Measurements from ENCODE around the gene DLG2.

Gene DLG2

GRCh38 chr11:84930863-84931262 is 696.3 kb downstream of the DLG2 start:
- H3K9me3 ChIP-seq (replicated peaks; ENCODE audit: insufficient read depth, low read length) = no peaks in the 10 kb centered on the region
- no peaks in the 10 kb centered on the region for H3K36me3 ChIP-seq (replicated peaks; ENCODE audit: insufficient read depth, low read length)
- TF ChIP-seq EZH2 (optimal IDR thresholded peaks at IDR 0.05; ENCODE audit: low read depth, low read length) = no peak
- no peak for TF ChIP-seq CTCF (IDR thresholded peaks at IDR 0.05; ENCODE audit: low read length)
- TF ChIP-seq EZH2phosphoT487 (IDR thresholded peaks at IDR 0.05; ENCODE audit: low read length) = no peak
- H4K20me1 ChIP-seq (ENCODE audit: insufficient read depth, low read length) = no peaks in the 10 kb centered on the region
- no peak overlapping the region for H2AFZ ChIP-seq (ENCODE audit: low read length)
- H3K4me3 ChIP-seq (ENCODE audit: low read length) = no peak overlapping the region
- H3K9me2 ChIP-seq (replicated peaks; ENCODE audit: insufficient read depth, low read length) = no peaks in the 10 kb centered on the region
- no peaks in the 10 kb centered on the region for H3K79me2 ChIP-seq (ENCODE audit: low read length)
- H3K27me3 ChIP-seq (replicated peaks; ENCODE audit: insufficient read depth, low read length) = no peaks in the 10 kb centered on the region
- H3K9ac ChIP-seq (ENCODE audit: low read length) = no peak overlapping the region
- H3K4me1 ChIP-seq (ENCODE audit: low read length) = no peaks in the 10 kb centered on the region
- no peak overlapping the region for H3K27ac ChIP-seq (ENCODE audit: low read length)
- H3F3A ChIP-seq (ENCODE audit: insufficient read depth, low read length) = no peaks in the 10 kb centered on the region
- H3K4me2 ChIP-seq (ENCODE audit: low read depth, low read length) = no peak overlapping the region
- DNase-seq = no peak

- H3K4me1 ChIP-seq (ENCODE audit: low read length) = no peaks in the 10 kb centered on the region
- no peak overlapping the region for H3K4me2 ChIP-seq (ENCODE audit: low read depth, low read length)
- H3F3A ChIP-seq (ENCODE audit: insufficient read depth, low read length) = no peaks in the 10 kb centered on the region
- H3K27ac ChIP-seq (ENCODE audit: low read length) = no peak overlapping the region
- H3K36me3 ChIP-seq (replicated peaks; ENCODE audit: insufficient read depth, low read length) = no peaks in the 10 kb centered on the region
- H3K4me3 ChIP-seq (ENCODE audit: low read length) = no peak overlapping the region
- no peaks in the 10 kb centered on the region for H3K79me2 ChIP-seq (ENCODE audit: low read length)
- TF ChIP-seq EZH2 (optimal IDR thresholded peaks at IDR 0.05; ENCODE audit: low read depth, low read length) (no peak), CTCF (IDR thresholded peaks at IDR 0.05; ENCODE audit: low read length) (no peak), EZH2phosphoT487 (IDR thresholded peaks at IDR 0.05; ENCODE audit: low read length) (no peak)
- no peak for DNase-seq
- no peaks in the 10 kb centered on the region for H3K9me3 ChIP-seq (replicated peaks; ENCODE audit: insufficient read depth, low read length)
- no peaks in the 10 kb centered on the region for H4K20me1 ChIP-seq (ENCODE audit: insufficient read depth, low read length)
- H3K9ac ChIP-seq (ENCODE audit: low read length) = no peak overlapping the region
- H2AFZ ChIP-seq (ENCODE audit: low read length) = no peak overlapping the region
- H3K27me3 ChIP-seq (replicated peaks; ENCODE audit: insufficient read depth, low read length) = no peaks in the 10 kb centered on the region
- H3K9me2 ChIP-seq (replicated peaks; ENCODE audit: insufficient read depth, low read length) = no peaks in the 10 kb centered on the region
Measured at GRCh38 chr11:84929738-84930137, 697.4 kb downstream of the DLG2 start.

- TF ChIP-seq CTCF (IDR thresholded peaks at IDR 0.05; ENCODE audit: low read length) (no peak), EZH2 (optimal IDR thresholded peaks at IDR 0.05; ENCODE audit: low read depth, low read length) (no peak), EZH2phosphoT487 (IDR thresholded peaks at IDR 0.05; ENCODE audit: low read length) (no peak)
Measured at GRCh38 chr11:84924154-84924692, 702.9 kb downstream of the DLG2 start.

More at GRCh38 chr11:84924154-84924692, 702.9 kb downstream of the DLG2 start:
- Histone ChIP-seq H3K9me2 (replicated peaks; ENCODE audit: insufficient read depth, low read length) (no peaks in the 10 kb centered on the region), H3K4me3 (ENCODE audit: low read length) (no peak overlapping the region), H3F3A (ENCODE audit: insufficient read depth, low read length) (no peaks in the 10 kb centered on the region), H3K27me3 (replicated peaks; ENCODE audit: insufficient read depth, low read length) (no peaks in the 10 kb centered on the region), H3K9me3 (replicated peaks; ENCODE audit: insufficient read depth, low read length) (no peaks in the 10 kb centered on the region), H4K20me1 (ENCODE audit: insufficient read depth, low read length) (no peaks in the 10 kb centered on the region), H2AFZ (ENCODE audit: low read length) (no peak overlapping the region), H3K79me2 (ENCODE audit: low read length) (no peaks in the 10 kb centered on the region), H3K36me3 (replicated peaks; ENCODE audit: insufficient read depth, low read length) (no peaks in the 10 kb centered on the region), H3K27ac (ENCODE audit: low read length) (no peak overlapping the region), H3K4me1 (ENCODE audit: low read length) (no peaks in the 10 kb centered on the region), H3K4me2 (ENCODE audit: low read depth, low read length) (no peak overlapping the region), H3K9ac (ENCODE audit: low read length) (no peak overlapping the region)
- no peak for DNase-seq

Measured in MM.1S (cell line).